Ectodermal cell (in vitro differentiated cells): ENCODE measurements around the gene SYNDIG1.

ENCODE experiments used
- H3K27ac ChIP-seq: 2 replicates; pipeline ENCODE4 v1.7.0; 2013; ENCODE audit warnings: mild to moderate bottlenecking, low read depth, low read length; ENCODE audit not compliant: insufficient read depth, poor library complexity, severe bottlenecking
- H3K27me3 ChIP-seq: 2 replicates; pipeline ENCODE4 v1.7.0; 2013; ENCODE audit warnings: mild to moderate bottlenecking, low read length; ENCODE audit not compliant: insufficient read depth, control insufficient read depth, poor library complexity, severe bottlenecking
- H3K36me3 ChIP-seq: one replicate; pipeline ENCODE4 v1.7.0; 2013; ENCODE audit warnings: low read length; ENCODE audit not compliant: control insufficient read depth, insufficient read depth
- H3K4me1 ChIP-seq: one replicate; pipeline ENCODE4 v1.7.0; 2013; ENCODE audit warnings: low read length; ENCODE audit not compliant: control insufficient read depth, insufficient read depth
- H3K4me3 ChIP-seq: 2 replicates; pipeline ENCODE4 v1.7.0; 2013; ENCODE audit warnings: low read depth, low read length, control low read depth; ENCODE audit not compliant: insufficient read depth
- H3K9me3 ChIP-seq: 2 replicates; pipeline ENCODE4 v1.7.0; 2013; ENCODE audit warnings: mild to moderate bottlenecking, low read length, moderate library complexity; ENCODE audit not compliant: control insufficient read depth
- WGBS, 2 experiments: methylation state at CpG; one replicate each; pipeline ENCODE4 v1.1.7; 2013; ENCODE audit warnings: missing lambda C conversion rate in 2 of 2; 5-methylcytosine and 5-hydroxymethylcytosine counted together

SYNDIG1 gene

GRCh38 chr20:24629668-24630067, 160.2 kb downstream of the SYNDIG1 start:
- Histone ChIP-seq H3K4me1 (peaks cover 11% of the 10 kb centered on the region), H3K36me3 (no peaks in the 10 kb centered on the region), H3K4me3 (no peak overlapping the region), H3K27ac (no peak overlapping the region), H3K9me3 (no peaks in the 10 kb centered on the region), H3K27me3 (no peaks in the 10 kb centered on the region)
- WGBS, 2 experiments = 93 to 94% methylated on average over 3 of the region's 3 CpGs

- H3K4me3 ChIP-seq = no peak overlapping the region
- 91% methylated on average over 6 of the region's 6 CpGs for WGBS, 2 experiments
- H3K27me3 ChIP-seq = no peaks in the 10 kb centered on the region
- H3K4me1 ChIP-seq = peaks cover 15% of the 10 kb centered on the region
- H3K9me3 ChIP-seq = no peaks in the 10 kb centered on the region
- no peak overlapping the region for H3K27ac ChIP-seq
- H3K36me3 ChIP-seq = no peaks in the 10 kb centered on the region
Observed at GRCh38 chr20:24630486-24631172, 161.2 kb downstream of the SYNDIG1 start.

DNA sequence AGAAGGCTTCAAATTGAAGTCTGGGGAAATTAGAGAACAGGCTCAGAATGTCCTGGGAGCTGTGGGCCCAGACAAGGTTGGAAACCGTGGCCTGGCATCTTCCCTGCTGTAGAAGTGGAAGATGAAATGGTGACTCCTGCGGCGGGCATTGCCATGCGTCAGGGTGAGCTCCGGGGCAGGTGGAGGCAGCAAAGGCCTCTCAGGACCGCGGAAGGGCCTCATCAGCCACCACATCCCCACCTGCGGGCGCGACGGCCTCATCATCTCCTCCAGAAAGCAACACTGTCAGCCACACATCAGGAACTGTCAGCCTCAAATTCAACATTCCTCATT, 161.7 kb downstream of the SYNDIG1 start:
- WGBS, 2 experiments = 91 to 98% methylated on average over 11 of the region's 11 CpGs
- H3K9me3 ChIP-seq = no peaks in the 10 kb centered on the region
- H3K4me1 ChIP-seq = peaks cover 15% of the 10 kb centered on the region
- H3K4me3 ChIP-seq = no peak overlapping the region
- H3K27ac ChIP-seq = no peak overlapping the region
- H3K27me3 ChIP-seq = no peaks in the 10 kb centered on the region
- no peaks in the 10 kb centered on the region for H3K36me3 ChIP-seq

- H3K27me3 ChIP-seq = no peaks in the 10 kb centered on the region
- H3K36me3 ChIP-seq = no peaks in the 10 kb centered on the region
- H3K27ac ChIP-seq = no peak overlapping the region
- WGBS, 2 experiments = 66 to 67% methylated on average over 7 of the region's 7 CpGs
- H3K4me3 ChIP-seq = no peak overlapping the region
- H3K4me1 ChIP-seq = peaks cover 15% of the 10 kb centered on the region
- H3K9me3 ChIP-seq = no peaks in the 10 kb centered on the region
Observed at GRCh38 chr20:24632581-24632980, 163.2 kb downstream of the SYNDIG1 start.

DNA sequence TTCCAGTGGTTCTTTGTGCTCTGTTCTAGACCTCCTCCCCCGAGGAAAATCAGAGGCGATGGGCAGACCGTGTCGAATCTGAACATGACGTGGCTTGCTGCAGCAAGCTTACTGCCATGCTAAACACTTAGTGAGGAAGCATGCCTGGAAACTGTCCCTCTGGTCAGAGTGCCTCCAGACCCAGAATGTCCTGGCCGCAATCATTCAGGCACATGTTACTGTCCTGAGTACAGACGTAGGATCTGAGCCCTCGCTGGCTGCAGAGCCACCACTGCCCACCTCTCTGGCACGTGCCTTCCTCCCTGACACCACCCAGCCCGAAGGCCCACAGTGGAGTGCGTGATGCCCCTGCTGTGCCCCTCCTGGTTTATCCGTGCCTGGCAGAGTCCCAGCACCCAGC, 163.6 kb downstream of the SYNDIG1 start:
- H3K4me3 ChIP-seq = no peak overlapping the region
- H3K36me3 ChIP-seq = no peaks in the 10 kb centered on the region
- H3K4me1 ChIP-seq = peaks cover 15% of the 10 kb centered on the region
- no peaks in the 10 kb centered on the region for H3K9me3 ChIP-seq
- H3K27me3 ChIP-seq = no peaks in the 10 kb centered on the region
- 93 to 94% methylated on average over 12 of the region's 12 CpGs for WGBS, 2 experiments
- no peak overlapping the region for H3K27ac ChIP-seq

DNA sequence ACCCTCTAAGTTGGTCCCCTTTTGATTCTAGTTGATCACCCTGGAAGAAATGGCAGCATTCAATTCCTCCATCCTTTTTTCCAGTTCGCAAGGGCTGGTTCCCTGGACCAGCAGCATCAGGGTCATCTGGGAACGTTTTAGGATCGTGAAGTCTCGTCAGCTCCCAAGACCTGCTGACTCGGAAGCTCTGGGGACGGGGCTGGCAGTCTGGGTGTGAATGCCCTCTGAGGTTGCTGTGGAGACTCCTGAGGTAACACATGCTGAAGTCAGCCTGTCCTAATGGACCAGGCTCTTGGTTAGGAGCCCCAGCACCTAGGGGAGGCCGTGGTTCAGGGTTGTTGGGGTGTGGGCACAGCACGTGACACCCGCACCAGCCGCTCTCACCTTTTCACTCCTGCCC, 164.1 kb downstream of the SYNDIG1 start:
- Histone ChIP-seq H3K36me3 (no peaks in the 10 kb centered on the region), H3K27ac (no peak overlapping the region), H3K9me3 (no peaks in the 10 kb centered on the region), H3K4me1 (peaks cover 15% of the 10 kb centered on the region), H3K4me3 (no peak overlapping the region), H3K27me3 (no peaks in the 10 kb centered on the region)
- 91 to 95% methylated on average over 10 of the region's 10 CpGs for WGBS, 2 experiments

DNA sequence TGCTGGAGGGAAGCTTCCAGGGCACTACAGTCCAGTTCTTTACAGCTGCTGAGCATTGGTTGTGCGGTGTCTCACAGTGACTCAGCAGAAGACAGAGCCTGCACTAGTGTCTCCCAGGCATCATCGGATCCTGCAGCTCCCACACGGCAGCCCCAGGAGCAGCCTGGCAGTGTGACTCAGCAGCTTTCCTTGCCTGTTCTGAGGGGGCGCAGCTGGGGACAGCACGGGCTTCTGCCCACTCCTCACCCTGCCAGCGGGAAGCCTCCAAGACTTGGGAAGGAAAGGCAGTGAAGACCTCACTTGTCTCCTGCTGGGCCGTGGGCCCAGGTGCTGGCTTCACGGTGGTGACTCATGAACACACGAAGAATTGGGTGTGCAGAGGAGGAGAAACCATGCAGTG, 165.4 kb downstream of the SYNDIG1 start:
- 82 to 85% methylated on average over 9 of the region's 9 CpGs for WGBS, 2 experiments
- Histone ChIP-seq H3K9me3 (no peaks in the 10 kb centered on the region), H3K4me1 (peaks cover 15% of the 10 kb centered on the region), H3K4me3 (no peak overlapping the region), H3K27me3 (no peaks in the 10 kb centered on the region), H3K36me3 (no peaks in the 10 kb centered on the region), H3K27ac (no peak overlapping the region)

DNA sequence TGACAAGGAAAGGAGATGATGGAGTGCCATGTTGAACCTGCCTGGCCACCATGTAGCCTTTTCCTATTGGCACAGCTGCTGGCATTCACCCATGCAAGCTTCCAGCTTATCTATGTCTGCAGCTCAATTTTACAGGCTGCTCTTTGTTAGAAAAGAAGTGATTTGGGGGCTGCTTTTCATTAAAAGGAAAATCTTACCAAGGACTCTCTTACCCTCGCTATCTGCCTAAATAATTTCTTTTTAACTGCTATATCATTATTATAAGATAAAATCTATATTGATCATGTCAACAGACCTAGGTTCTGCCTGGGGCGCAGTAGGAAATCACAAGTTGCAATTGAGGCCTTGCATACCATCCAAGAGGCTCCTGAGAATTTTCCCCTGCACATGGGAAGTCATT, 167.2 kb downstream of the SYNDIG1 start:
- H3K9me3 ChIP-seq = no peaks in the 10 kb centered on the region
- H3K27ac ChIP-seq = no peak overlapping the region
- H3K4me1 ChIP-seq = peaks cover 15% of the 10 kb centered on the region
- 89 to 98% methylated on average over 1 to 2 of the region's 2 CpGs for WGBS, 2 experiments
- no peaks in the 10 kb centered on the region for H3K36me3 ChIP-seq
- no peaks in the 10 kb centered on the region for H3K27me3 ChIP-seq
- H3K4me3 ChIP-seq = no peak overlapping the region

GRCh38 chr20:24637087-24637486, 167.7 kb downstream of the SYNDIG1 start:
- H3K4me1 ChIP-seq = peaks cover 15% of the 10 kb centered on the region
- no peak overlapping the region for H3K4me3 ChIP-seq
- 82 to 88% methylated on average over 4 of the region's 4 CpGs for WGBS, 2 experiments
- no peaks in the 10 kb centered on the region for H3K36me3 ChIP-seq
- H3K27me3 ChIP-seq = no peaks in the 10 kb centered on the region
- no peak overlapping the region for H3K27ac ChIP-seq
- H3K9me3 ChIP-seq = no peaks in the 10 kb centered on the region

DNA sequence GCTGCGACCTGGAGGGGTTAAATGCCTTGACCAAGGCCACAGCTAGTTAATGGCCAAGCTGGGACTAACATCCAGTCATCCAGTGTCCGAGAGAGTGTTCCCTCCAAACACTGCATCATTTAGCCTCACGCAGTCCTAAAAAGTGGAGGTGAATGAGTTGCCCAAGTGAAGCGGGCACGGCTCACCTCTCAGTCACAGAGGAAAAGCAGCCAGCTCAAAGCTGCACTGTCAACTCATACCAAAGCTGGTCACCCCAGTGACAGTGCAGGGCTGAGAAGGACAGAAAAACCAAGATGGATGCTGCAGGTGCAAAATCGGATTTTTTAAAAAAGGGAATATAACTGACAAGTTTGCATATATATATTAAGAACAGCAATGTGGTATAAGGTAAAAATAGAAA, 168.5 kb downstream of the SYNDIG1 start:
- H3K36me3 ChIP-seq = no peaks in the 10 kb centered on the region
- H3K4me1 ChIP-seq = peaks cover 10% of the 10 kb centered on the region
- H3K9me3 ChIP-seq = no peaks in the 10 kb centered on the region
- H3K27me3 ChIP-seq = no peaks in the 10 kb centered on the region
- no peak overlapping the region for H3K4me3 ChIP-seq
- no peak overlapping the region for H3K27ac ChIP-seq
- 92 to 96% methylated on average over 5 to 6 of the region's 6 CpGs for WGBS, 2 experiments
